ENCODE measurements around the gene SUSD1.

Gene SUSD1

DNA sequence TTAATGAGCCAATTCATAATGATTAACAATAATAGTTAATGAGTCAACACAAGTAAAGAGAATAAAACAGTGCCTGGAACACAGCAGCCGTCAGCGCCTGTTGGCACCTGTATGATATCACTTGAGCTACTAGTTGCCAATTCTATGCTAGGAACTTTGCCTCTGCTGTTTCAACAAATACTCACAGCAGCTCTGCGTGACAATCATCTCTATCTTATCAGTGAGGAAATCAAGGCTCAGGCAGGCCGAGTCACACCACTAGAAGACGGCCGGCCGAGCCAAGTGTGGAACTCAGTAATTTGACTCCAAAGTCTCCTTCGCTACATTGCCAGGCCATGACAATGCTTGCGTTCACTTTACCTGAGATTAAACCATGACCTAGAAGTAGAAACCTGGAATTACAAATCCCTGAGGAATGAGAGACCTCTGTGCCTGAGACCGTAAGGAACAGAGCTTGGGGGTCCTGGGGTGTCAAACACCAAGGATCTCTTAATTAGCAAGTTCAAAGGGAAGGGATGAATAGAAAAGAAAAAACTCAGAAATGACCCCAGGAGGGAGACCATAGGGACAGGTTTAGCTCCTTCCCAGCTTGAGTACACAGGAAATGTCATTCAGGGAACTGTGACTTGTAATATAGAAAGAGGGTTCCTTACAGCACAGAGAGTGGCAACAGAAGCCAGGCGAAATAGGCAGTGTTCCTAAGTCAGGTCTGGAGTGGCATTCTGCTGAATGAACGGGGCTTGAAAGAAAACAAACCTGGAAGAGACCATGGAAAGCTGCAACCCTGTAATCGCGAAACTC is 109.1 kb downstream of the SUSD1 start:
- peak; percentile 51 for DNase-seq (ENCODE audit: low spot score)

DNA sequence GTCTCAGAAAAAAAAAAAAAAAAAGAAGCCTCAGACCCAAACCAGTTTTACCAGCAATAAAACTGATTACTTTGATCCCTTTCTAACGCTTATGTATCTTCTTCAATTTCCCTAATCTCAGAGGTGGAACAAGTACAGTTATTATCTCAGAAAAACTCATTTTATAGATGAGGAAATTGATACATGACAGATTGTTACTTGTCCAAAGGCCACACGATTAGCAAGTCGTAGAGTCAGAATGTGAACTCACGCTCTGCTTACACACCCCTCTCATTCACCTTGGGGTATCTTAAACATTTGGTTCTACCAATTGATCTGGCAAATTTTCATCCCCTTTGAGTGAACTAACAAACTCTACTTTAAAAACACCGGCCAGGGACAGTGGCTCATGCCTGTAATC is 110.2 kb downstream of the SUSD1 start:
- no peak for DNase-seq (ENCODE audit: low spot score)

DNA sequence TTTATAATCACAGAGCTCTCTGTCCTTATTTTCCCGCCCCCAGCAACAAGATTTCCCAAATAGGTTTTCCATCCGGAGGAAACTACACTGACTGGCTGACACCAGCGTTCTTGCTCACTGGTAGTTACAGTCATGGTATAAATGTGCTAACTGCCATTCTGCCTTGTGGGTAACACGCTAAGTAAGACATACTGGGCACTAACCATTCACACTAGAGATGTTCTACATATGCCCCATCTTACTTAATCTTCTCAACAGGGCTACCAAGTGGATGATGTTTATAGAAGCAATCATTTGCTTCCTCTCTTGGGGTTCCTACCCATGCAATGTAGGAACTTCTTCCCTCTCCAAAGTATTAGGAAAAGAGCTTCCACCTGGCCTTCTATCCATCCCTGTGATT is 111.5 kb downstream of the SUSD1 start:
- DNase-seq (ENCODE audit: low spot score): no peak

DNA sequence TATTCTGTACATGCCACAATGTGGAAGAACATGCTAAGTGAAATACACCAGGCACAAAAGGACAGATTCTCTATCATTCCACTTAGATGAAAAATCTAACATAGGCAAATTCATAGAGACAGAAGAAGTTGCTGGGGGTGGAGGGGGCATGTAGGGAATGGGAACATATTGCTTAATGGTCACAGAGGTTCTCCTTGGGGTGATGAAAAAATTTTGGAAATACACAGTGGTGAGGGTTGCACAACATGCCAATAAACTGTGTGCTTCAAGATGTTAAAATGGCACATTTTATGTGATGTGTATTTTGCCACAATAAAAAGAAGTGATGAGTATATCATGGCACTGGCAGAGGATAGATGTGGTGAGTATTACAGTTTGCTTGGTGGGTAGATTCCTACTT is 111.9 kb downstream of the SUSD1 start:
- no peak for DNase-seq (ENCODE audit: low spot score)

DNA sequence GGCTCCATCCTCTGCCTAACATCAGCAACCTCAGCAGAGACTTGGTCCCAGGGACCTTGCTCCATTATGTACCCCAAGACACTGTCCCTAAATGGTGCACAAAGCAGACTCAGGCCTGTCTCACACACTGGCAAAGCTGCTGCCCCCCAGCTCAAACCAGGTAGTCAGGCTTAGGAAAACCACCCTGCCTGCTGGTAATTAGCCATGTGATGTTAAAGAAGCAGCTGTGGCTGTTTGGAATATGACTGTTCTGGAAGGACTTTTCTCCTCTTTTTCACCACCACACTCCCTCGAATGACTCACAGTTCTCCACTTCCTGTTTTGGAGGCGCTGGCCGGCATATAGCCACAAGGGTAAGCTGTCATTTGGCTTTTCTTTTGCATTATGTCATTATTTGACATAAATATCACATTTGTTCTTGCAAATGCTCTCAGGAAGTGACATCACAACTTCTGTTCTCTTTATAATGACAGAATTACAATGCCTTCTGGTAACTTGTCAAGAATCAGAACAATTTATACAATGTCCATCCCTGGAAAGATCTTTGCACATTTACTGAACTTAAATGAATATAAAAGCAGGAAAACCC is 113.9 kb downstream of the SUSD1 start:
- DNase-seq (ENCODE audit: low spot score): peak; percentile 34

DNA sequence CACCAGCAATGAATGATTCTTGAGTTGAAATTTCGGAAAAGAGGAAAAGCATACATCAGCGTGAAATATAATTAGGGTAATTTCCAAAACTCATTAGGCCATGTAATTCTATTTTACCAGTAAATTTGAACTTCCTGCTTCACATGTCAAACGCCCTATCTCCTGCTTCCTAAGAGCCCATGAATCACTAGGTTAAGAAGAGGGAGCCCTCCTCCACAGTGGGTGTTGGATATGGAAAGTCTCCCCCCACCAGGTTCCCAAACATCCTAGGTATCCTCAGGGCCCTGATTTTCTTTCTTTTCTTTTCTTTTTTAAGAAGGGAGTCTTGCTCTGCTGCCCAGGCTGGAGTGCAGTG is 115.2 kb downstream of the SUSD1 start:
- no peak for DNase-seq (ENCODE audit: low spot score)

DNA sequence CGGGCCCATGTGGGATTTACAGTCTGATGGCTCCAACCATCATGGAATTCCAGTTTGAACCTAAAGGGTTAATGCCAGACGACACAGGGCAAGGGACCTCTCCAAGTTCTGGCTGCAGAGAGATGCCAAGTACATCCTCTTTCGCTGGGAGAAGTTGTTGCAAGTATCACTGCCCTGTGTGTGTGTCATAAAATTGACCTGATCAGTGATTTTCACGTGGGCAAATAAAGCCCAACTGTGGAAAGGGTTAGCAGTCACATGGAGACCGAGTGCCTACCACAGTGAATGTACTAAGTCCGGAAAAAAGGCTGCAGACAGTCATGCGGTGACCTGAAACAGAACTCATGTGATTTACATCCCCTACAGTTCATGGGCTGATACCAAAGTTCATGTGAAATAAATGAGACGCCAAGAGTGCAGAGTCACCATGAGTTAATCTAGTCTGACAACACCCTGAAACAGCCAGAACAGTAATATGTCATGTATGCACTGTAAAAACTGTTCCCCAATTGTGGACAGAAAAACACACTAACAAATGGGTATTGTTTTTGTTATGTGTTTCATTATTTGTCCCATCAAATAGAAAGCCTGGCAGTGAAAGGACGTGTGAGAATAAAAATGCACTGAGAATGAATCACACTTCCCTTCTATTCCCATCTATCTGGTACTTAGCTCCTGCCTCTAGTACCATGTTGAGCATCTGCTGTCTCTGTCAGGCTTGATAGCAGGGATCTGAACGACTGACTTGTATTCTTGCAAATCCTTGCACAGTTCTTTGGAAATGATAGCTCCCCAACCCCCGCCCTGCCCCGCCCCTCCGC is 115.7 kb downstream of the SUSD1 start:
- DNase-seq (ENCODE audit: low spot score): no peak

DNA sequence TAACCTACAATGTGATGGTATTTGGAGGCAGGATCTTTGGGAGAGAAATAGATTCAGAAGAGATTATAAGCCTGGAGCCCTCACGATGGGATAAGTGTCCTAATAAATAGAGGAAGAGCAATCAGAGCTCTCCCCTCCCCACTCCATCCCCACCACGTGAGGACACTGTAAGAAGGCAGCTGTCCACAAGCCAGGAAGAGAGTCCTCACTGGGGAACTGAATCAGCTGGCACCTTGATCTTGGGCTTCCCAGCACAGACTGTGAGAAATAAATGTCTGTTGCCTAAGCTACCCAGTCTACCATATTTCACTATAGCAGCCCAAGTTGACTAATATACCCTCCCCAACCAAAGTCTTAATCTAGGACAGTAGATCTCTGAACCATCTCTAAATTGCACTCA is 118.1 kb downstream of the SUSD1 start:
- DNase-seq (ENCODE audit: low spot score): no peak

DNA sequence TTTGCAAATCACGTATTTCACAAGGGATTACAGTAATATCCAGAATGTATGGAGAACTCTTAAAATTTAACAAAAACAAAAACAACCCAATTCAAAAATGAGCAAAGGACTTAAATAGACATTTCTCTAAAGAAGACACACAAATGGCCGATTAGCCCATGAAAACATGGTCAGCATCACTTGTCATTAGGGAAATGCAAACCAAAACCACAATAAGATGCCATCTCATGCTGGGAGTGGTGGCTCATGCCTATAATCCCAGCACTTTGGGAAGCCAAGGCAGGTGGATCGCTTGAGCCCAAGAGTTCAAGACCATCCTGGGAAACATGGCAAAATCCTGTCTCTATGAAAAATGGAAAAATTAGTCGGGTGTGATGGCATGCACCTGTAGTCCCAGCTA is 120.2 kb downstream of the SUSD1 start:
- DNase-seq (ENCODE audit: low spot score): no peak

DNA sequence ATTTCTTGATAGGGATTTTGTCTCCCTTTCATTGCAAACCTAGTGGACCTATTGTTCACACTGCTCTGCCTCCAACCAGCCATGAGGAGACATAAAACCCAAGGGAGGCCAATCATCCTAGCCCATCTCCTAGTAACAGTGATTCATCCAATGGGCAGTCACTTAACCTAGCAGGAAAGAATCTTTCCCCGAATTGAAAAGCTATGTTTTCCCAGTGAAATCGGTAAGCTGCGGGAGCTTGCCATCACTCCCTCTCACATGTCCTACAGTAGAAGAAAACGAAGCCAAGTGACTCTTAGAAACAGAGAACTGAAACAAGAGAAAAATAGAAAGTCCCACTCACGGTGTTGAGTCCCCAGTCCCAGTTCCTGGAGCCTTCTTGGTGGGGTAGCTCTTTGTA is 123.3 kb downstream of the SUSD1 start:
- no peak for DNase-seq (ENCODE audit: low spot score)

DNA sequence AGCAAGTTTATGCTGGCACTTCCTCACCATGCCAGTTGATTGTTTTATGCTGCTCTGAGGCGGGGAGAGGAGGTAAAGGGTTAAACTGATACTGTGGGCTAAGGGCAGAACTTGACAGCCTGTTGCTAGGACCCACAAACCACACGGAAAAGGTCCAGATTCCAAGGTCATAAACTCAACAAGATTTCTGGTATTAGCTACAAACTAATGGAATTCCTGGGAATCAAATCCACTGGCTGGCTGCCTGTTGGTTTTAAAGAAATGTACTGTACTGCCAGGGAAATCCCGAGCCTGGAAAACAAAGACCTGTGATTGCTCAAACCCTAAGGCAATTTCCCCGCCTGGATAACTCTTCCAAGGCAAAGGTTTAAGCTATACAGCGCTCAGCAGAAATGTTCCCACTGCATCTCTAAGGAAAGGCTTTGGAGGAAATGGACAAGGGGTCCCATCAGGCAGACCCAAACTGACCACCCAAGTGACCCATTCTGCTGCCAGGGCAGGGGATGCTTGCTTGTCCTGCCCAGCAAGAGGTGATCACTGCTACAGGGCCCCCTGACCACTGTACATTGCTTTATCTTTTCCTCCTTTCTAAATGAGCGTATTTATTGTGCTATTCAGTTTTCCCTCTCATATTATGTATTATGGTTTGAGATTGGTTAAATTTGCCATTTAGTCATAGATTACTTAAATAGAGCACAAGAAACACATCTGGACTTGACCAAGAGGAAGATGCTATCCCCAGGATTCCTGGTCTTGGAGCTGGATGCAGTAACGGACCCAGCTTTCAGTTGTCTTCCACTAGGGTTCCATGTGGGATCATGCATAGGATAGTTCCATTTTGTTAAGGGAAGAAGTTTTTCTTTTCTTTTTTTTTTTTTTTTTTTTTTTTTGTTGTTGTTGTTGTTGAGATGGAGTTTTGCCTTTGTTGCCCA is 124.3 kb downstream of the SUSD1 start:
- DNase-seq (ENCODE audit: low spot score): peak; percentile 33

DNA sequence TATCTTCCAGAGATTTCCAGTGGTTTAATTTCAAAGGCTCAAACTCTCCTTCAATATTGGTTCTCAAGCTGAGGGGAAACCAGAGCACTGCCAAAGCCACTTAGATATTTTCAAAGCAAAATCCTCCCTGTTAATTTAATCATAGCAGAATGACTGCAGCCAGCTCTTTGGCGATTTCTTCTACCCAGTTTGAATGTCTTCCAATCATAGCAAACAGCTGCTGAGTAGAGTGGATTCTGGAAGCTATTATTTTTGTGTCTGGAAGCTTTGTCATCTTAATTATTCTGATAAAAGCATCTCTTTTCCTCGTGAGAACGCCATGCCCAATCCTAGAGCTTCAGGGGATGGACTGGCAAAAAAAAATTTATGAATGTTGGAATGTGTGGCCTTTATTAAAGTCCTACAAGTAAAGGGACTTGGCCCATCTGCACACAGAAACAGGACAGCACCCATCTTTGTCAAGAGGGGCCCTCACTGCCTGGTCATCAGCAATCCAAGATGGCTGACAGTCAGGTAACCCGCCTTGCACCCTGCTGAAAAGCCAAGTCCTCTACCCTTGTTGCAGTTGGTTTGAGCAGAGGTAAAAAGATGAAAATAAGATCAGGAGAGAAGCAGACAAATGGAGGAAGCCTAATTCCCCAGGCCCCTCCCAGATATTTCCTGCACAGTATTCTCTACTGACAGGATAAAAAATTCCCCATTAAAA is 125.1 kb downstream of the SUSD1 start:
- no peak for DNase-seq (ENCODE audit: low spot score)

DNA sequence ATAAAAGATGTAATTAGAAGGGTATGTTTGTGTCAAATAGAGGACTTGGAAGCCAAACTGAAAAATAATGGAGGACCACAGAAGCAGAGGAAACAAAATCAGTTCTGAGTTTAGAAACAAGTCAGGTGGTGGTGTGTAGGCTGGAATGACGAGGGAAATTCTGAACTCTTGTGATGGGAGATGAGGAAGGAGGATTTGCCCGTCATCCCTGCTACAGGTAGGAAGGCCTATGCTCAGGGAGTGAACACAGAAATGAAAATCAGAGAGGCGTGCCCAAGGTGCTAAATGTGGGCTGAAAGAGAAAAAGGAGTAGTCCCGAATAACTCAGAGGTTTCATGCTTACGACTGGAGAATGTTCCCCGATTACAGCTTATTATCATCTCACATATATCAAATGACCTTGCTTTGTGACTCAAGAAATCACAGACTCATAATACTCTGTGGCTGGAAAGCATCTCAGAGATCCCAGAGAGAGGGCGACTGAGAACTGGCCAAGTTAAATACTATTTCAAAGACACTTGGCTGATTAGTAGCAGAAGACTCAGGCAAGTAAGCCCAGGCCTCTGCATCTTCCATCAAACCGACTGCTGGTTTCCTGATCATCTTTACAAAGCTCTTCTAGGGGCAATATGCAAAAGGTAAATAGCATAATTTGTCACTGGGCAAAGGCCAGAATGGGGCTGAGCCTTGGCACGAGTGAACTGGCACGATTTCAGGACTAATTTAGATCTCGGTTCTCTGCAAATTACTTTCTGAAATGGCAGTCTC is 126.0 kb downstream of the SUSD1 start:
- DNase-seq (ENCODE audit: low spot score): no peak

DNA sequence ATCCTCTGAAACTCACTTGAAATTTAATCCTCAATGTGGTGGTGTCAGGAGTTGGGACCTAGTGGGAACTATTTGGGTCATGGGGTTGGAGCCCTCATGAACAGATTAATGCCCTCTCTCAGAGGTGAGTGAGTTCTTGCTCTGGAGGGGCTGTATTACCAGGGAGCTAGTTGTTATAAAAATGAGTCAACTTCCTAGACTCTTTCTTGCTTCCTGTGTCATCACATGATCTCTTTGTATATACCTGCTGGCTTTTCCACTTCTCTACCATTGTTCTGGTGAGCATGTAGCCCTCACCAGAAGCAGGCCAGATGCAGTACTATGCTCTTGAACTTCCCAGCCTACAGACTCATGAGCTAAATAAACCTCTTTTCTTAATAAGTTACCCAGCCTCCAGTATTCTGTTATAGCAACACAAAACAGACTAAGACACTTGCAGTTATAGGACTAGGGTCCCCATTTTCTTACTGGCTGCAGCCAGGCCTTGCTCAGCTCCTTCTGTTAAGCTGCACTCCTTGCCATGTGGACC is 127.5 kb downstream of the SUSD1 start:
- DNase-seq (ENCODE audit: low spot score): no peak

DNA sequence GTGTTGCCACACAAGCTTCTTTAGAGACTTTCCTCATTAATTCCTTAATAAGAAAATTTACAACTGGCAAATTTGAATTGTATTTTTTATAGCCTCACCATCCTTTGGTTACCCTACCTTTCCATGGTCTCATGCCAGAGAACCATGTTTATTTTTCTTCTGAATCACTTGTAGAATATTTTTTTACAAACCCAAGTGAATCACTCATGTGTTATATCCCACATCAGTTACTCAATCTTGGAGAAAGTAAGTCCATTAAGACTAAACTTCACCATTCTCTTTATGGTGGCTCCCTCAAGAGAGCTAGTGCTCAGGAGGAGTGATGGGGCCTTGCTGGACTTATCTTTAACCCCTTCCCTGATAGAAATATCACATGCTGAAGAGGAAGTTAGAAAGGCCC is 128.9 kb downstream of the SUSD1 start:
- DNase-seq (ENCODE audit: low spot score): no peak

DNA sequence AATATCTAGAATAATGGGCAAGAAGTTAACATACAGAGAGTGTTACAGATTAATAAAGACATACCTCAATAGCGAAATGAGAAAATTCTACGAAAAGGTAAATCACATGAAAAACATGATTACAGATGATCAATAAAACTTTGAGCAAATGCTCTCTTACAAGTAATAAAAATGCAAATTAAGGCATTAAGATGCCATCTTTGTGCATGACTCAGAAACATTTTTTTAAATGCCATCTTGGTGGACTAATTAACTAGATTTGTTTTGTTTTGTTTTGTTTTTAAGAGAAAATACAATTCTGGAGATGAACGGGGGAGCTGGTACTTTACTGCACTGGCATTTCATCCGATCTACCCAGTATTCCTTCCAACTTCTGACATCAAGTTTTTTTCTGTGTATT is 130.2 kb downstream of the SUSD1 start:
- no peak for DNase-seq (ENCODE audit: low spot score)

DNA sequence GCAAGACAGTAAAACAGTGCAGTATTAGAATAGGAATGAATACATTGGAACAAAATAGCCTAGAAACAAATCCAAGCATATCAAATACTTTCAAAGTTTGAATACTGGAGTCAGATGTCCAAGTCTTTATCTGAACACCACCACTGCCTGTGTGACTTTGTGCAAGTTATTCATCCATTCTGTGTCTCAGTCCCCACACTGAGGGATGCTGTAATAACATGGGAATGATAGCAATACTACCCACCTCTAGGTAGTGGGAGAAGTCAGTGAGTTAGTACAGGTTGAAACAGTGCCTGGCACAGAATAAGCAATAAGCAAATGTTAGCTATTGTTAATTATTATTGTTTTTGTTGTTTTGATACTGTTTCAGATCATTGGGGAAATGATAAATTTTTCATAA is 130.9 kb downstream of the SUSD1 start:
- DNase-seq (ENCODE audit: low spot score): no peak

DNA sequence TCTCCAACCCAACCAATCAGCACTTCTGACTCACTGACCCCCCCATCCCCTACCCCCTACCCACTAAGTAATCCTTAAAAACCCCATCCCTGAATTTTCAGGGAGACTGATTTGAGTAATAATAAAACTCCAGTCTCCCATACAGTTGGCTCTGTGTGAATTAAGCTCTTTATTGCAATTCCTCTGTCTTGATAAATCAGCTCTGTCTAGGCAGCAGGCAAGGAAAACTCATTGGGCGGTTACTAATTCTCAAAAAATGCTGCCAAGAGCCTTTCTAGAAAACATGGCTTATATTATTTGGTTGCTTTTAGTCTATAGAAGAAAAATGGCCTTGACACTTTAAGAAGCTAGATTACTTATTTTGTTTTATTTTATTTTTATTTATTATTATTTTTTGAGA is 131.7 kb downstream of the SUSD1 start:
- DNase-seq (ENCODE audit: low spot score): no peak

DNA sequence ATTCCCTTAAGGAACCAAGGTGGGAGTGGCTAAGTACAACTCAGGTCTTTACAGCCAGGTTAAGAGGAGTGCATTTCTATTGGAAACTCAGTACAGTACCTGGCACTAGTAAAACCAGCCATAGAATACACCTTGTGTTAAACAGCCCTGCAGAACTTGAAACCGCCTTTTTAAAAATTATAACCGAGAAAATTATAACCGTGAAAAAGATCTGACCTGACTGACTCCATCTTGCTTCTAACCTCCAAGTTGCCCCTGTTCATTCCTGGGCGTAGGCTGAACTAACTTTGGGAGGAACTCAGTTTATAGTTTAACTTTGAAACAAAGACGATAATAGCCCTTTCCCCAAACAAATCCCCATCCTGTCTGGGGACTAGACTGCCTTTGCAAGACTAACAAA is 132.3 kb downstream of the SUSD1 start:
- DNase-seq (ENCODE audit: low spot score): no peak

DNA sequence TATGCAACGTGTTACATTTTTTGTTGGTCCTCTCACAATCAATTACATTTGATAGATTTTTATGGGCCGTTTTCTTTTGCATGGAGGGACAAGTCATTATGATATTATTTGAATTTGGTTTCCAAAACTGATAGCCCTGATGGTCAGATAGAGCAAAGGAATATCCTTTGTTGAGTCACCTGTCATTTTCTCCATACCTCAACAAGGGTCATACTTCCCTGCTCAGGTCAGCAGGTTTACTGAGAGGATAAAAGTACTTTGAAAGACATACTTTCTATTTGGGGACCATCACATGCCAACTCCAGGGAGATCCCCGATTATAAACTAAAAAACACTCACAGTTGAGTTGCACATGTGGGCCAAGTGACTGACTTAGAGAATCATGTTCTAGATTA is 132.9 kb downstream of the SUSD1 start:
- no peak for DNase-seq (ENCODE audit: low spot score)

Measured in iPS-NIHi11 (cell line).